Small intestine (tissue), 7 donors: ENCODE data around the gene SSBP1. TPM values are rescaled to one million over a fixed set of nuclear protein-coding genes. Genes with fewer than 3 reads are reported as not detected.

Experiments
- DNase-seq, 2 donors: peaks; one replicate each; pipeline versions ENCODE4 v3.0.0 to v3.0.0-alpha.2; 2013
- FAIRE-seq: peaks from 2 replicates; lab custom pipeline; 2012; peaks lifted over from hg19 to GRCh38; lab: Jason Lieb, UNC
- H3K27ac ChIP-seq, 3 donors: one replicate each; pipeline ENCODE4 v1.5.1; 2013; ENCODE audit warnings: low read length in 2 of 3, mild to moderate bottlenecking in 2 of 3, control low read depth in 1 of 3, inconsistent platforms in 1 of 3, low read depth in 1 of 3, moderate library complexity in 1 of 3
- H3K27me3 ChIP-seq, 3 donors: one replicate each; pipeline ENCODE4 v1.6.1; 2013; ENCODE audit warnings: low read length in 3 of 3, inconsistent platforms in 1 of 3; ENCODE audit not compliant: control insufficient read depth in 3 of 3, insufficient read depth in 3 of 3
- H3K36me3 ChIP-seq, 3 donors: one replicate each; pipeline ENCODE4 v1.6.1; 2013; ENCODE audit warnings: low read length in 3 of 3, inconsistent platforms in 1 of 3, low read depth in 1 of 3, mild to moderate bottlenecking in 1 of 3, moderate library complexity in 1 of 3; ENCODE audit not compliant: control insufficient read depth in 3 of 3, insufficient read depth in 2 of 3
- H3K4me1 ChIP-seq, 3 donors: one replicate each; pipeline ENCODE4 v1.6.1; 2013; ENCODE audit warnings: low read length in 2 of 3, inconsistent platforms in 1 of 3, low read depth in 1 of 3, mild to moderate bottlenecking in 1 of 3, moderate library complexity in 1 of 3; ENCODE audit not compliant: control insufficient read depth in 3 of 3, insufficient read depth in 2 of 3
- H3K4me3 ChIP-seq, 3 donors: one replicate each; pipeline ENCODE4 v1.5.1; 2013; ENCODE audit warnings: low read length in 3 of 3, control low read depth in 1 of 3, inconsistent platforms in 1 of 3, low read depth in 1 of 3, mild to moderate bottlenecking in 1 of 3, moderate library complexity in 1 of 3
- H3K9me3 ChIP-seq, 2 donors: one replicate each; pipeline ENCODE4 v1.6.1; 2013; ENCODE audit warnings: low read depth in 1 of 2, low read length in 1 of 2; ENCODE audit not compliant: control insufficient read depth in 2 of 2, insufficient read depth in 1 of 2
- WGBS, 3 donors: extraction: QIAGEN DNeasy Blood & Tissue Kit; methylation state at CpG; one replicate each; pipeline ENCODE4 v1.1.7; 2013; 5-methylcytosine and 5-hydroxymethylcytosine counted together
- polyA plus RNA-seq, 4 donors: library from polyadenylated mRNA; stranded (reverse) in 3 of 4; unstranded in 1 of 4; fragments of 200-250 nt in 3 of 4; fragments of 120-200 nt in 1 of 4; gene quantifications; one replicate each; pipeline versions ENCODE4 v1.2.1 to v1.2.3, GENCODE V29; 2013
- donor health status: healthy with polysubstance abuse.
- donor health status: control.
- donor health status: control.
- donor health status: Bipolar disorder and iron deficiency.
- donor health status: healthy.

Gene SSBP1
- polyA plus RNA-seq, 4 donors = 131 to 221 (median 151) TPM

DNA sequence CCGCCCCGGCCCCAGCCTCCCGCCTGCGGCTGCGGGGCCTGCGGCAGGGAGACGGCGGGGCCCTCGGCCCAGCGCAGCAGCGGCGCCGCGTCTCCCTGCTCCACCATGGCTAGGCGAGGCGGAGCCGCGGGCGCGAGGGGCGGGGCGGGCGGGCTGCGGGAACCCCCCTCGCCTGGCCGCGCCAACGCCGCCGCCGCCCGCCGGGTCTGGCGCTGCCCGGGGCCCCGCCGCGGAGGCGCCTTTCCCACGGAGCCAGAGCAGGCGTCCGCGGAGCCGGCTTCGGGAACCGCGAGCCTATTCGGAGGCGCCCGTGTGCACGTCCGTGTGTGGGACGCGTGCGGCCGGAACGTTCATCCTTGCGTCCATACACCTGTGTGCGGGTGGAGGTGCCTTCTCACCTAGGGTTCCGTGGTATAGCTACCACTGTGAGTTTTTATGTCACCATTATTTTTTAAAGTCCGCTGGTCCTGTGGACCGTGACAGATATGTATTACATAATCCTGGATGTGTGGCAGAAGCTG is 36.1 kb upstream of the SSBP1 start, which contains the start of gene DENND11:
TSS of gene DENND11 (minus strand) at position 120 of the 521 bp plus-strand sequence. CDS start at position 107, 13 bp downstream.
- Histone ChIP-seq H3K4me1 (peaks cover 0 to 50% (median 3%) of the 10 kb centered on the region in 3 donors), H3K27me3 (no peaks in the 10 kb centered on the region), H3K9me3 (no peaks in the 10 kb centered on the region), H3K27ac (peak within 1 kb of the TSS; percentile 50 to 81 (median 79)), H3K4me3 (peak within 1 kb of the TSS; percentile 64 to 96 (median 89)), H3K36me3 (peaks cover 0 to 8% (median 0%) of the 10 kb centered on the region in 3 donors)
- FAIRE-seq (no peak), DNase-seq (peak; percentile 48 to 85)
- WGBS, 3 donors = 0 to 1% (median 1%) methylated on average over 43 to 62 of the region's 62 CpGs

DNA sequence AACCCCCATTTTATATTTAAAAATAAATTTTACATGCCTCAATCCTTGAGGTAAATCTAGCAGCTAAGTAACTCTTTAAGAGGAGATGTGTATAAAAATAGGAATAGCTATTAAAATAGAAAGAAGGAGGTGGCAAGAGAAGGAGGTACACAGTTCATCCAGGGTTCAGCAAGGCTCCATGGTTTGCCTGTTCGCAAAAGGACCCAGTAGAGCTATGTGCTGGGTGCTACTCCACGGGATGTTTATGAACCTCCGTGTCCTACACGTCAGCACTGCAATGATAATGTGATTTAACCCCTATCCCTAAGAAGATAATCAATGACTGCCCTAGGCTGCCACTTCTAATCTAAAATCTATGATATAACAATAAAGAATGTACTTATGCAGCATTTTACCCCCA is 35.3 kb upstream of the SSBP1 start:
- DNase-seq (no peak), FAIRE-seq (no peak)
- Histone ChIP-seq H3K36me3 (peaks cover 0 to 7% (median 0%) of the 10 kb centered on the region in 3 donors), H3K4me1 (peaks cover 0 to 50% (median 3%) of the 10 kb centered on the region in 3 donors), H3K4me3 (peak overlapping the region in 1 of 3 donors; percentile 64), H3K9me3 (no peaks in the 10 kb centered on the region), H3K27ac (peak overlapping the region in 1 of 3 donors; percentile 79), H3K27me3 (no peaks in the 10 kb centered on the region)
- 26 to 51% (median 46%) methylated on average over 4 of the region's 4 CpGs for WGBS, 3 donors

DNA sequence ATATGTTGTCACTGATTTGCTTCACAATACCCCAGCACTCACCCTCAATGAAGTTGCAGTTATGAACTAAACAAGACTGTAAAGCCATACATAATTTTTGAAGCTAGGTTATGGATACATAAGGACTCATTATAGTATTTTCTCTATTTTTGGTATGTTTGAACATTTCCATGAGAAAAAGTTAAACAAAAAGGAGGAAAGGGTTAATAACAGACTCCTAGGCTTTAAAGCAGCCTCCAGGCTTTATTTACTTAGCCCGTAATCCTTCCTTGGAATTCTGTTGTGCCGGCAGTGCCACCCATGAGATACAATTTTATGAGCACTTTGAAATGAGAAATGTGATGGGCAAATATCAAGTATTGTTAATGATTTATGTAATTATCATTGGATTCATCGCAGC is 34.0 kb upstream of the SSBP1 start:
- peaks cover 0 to under 1% (median 0%) of the 10 kb centered on the region in 3 donors for H3K36me3 ChIP-seq
- no peak for DNase-seq
- WGBS, 3 donors = 18 to 56% (median 38%) methylated on average over 3 of the region's 3 CpGs
- no peaks in the 10 kb centered on the region for H3K27me3 ChIP-seq
- no peaks in the 10 kb centered on the region for H3K9me3 ChIP-seq
- H3K4me3 ChIP-seq = no peak overlapping the region
- FAIRE-seq = no peak
- peaks cover 0 to 47% (median 3%) of the 10 kb centered on the region in 3 donors for H3K4me1 ChIP-seq
- no peak overlapping the region for H3K27ac ChIP-seq

DNA sequence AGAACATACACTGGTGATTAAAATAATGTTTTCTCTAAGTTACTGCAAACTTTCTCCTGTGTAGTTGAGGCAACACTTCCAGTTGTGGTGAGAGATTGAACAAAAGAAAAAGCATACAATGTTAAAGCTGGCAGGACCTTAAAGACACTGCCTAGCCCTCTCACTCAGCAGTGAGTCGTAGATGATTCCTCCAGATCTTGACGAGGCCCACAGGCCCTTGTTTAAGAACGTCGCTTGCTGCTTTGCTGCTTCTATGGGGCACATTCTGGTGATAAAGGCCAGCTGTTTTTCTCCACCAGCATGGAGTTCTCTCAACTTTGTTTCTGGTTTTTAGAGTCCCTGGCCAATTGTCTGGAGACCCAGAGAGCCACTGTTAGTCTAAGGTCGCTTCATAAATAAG is 33.4 kb upstream of the SSBP1 start:
- peak overlapping the region in 1 of 3 donors; percentile 17 for H3K27ac ChIP-seq
- H3K4me3 ChIP-seq = no peak overlapping the region
- peaks cover 0 to 47% (median 3%) of the 10 kb centered on the region in 3 donors for H3K4me1 ChIP-seq
- no peaks in the 10 kb centered on the region for H3K36me3 ChIP-seq
- H3K9me3 ChIP-seq = no peaks in the 10 kb centered on the region
- FAIRE-seq (no peak), DNase-seq (no peak)
- 64 to 75% (median 66%) methylated on average over 5 of the region's 5 CpGs for WGBS, 3 donors
- H3K27me3 ChIP-seq = no peaks in the 10 kb centered on the region

DNA sequence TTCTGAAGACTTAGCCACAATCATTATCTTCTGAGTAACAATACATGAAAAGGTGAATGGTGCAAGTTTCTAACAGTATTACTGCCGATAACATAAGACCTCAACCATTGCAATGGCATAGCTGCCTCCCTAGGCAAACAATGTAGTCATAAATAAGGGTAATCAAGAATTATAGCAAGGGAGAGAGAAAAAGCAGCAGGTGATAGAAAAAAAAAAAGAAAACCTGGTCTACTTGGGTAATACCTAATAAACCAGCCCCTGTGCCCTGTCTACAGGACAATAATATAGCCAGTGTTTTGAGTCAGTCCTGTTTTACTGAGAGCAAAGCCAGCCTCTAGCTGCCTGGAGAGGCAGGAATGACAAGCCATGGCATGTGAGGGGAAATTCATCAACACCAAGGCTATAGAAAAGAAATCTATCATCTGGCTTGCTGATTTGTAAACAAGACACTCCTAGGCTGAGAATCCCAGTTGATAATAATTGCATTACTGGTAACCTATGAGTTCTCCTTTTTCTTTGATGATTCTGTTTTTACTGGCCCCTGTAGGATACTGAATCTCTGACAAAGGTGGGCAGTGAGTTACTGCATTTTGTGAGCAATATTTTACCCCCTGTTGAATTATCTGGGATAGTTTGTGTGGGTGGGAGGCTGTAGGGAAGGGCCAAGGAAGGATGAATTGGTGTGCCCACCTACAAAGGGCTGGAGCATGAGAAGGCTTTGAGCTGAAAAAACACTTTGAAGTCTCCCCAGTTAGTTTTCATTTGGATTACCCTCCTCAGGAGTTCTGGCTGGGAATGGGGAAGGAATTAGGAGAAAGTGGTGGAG is 31.7 kb upstream of the SSBP1 start:
- FAIRE-seq (no peak), DNase-seq (peak; percentile 29 to 73)
- no peaks in the 10 kb centered on the region for H3K27me3 ChIP-seq
- H3K4me1 ChIP-seq = peaks cover 0 to 44% (median 3%) of the 10 kb centered on the region in 3 donors
- WGBS, 3 donors = 12 to 71% (median 32%) methylated on average over 1 of the region's 1 CpG
- no peaks in the 10 kb centered on the region for H3K9me3 ChIP-seq
- H3K36me3 ChIP-seq = no peaks in the 10 kb centered on the region
- peak overlapping the region in 1 of 3 donors; percentile 49 for H3K27ac ChIP-seq
- H3K4me3 ChIP-seq = no peak overlapping the region

DNA sequence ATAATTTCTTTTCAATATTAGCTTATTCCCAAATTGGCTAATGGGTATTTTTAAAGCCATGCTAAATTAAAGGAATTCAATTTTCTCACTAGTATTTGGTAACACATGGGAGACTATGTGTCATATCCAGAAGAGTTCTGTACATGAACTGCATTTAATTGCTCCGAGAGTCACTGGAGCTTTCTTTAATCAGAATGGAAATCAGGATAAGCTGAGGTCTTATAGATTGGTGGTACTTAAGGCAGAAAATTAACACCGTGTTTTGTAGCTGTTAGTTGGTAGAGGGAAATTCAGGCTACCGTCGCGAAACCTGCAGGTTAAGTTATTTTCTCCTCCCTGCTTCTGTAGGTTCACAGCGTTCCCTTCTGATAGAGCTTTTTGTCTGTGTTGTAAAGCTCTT is 29.8 kb upstream of the SSBP1 start, which contains the start of gene WEE2:
TSS of gene WEE2 (plus strand) at position 3 of the 400 bp plus-strand sequence. CDS start 406 bp downstream, outside the sequence.
- H3K36me3 ChIP-seq = no peaks in the 10 kb centered on the region
- DNase-seq (no peak), FAIRE-seq (no peak)
- no peak within 1 kb of the TSS for H3K27ac ChIP-seq
- peaks cover 0 to 48% (median 1%) of the 10 kb centered on the region in 3 donors for H3K4me1 ChIP-seq
- 70 to 84% (median 82%) methylated on average over 6 of the region's 6 CpGs for WGBS, 3 donors
- no peaks in the 10 kb centered on the region for H3K27me3 ChIP-seq
- no peaks in the 10 kb centered on the region for H3K9me3 ChIP-seq
- H3K4me3 ChIP-seq = no peak within 1 kb of the TSS

DNA sequence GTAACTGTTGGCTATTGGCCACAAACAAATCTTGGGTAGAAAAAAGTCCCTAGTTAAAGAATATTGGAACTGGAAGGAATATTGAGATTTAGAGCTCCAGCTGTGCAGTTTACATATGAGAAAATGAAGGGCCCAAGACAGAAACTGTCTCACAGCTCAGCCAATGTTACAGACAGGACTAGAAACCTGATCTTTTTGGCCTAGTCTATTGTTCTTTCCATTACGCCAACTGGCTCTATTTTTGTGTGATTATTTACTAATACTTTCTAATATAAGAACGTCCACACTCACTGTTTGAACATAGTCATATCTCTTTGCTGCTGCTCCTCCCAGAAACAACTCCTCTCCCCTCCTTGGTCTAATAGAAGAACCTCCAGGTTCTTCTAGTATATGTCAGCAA is 28.8 kb upstream of the SSBP1 start:
- Histone ChIP-seq H3K4me1 (peaks cover 0 to 45% (median 0%) of the 10 kb centered on the region in 3 donors), H3K9me3 (no peaks in the 10 kb centered on the region), H3K4me3 (no peak overlapping the region), H3K36me3 (no peaks in the 10 kb centered on the region), H3K27me3 (no peaks in the 10 kb centered on the region), H3K27ac (no peak overlapping the region)
- FAIRE-seq (no peak), DNase-seq (no peak)
- WGBS, 3 donors = 81 to 96% (median 83%) methylated on average over 2 of the region's 2 CpGs

DNA sequence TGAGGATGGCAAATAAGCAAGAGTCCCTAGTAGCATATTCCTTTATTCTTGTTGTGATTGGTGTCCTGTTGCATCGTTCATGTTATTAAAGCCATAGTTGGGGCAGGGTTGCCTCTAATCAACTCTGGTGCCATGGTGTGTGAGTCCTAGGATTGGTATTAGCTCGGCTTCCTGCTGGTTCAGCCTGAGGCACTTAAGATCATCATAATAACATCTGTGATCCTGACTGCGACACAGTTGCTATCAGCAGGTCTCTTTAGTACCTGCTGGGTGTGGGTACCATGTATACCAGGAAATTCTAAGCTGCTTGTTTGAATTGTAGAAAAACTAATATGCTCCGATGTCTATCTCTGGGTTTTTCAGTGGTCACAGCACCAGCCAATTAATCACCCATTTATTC is 28.4 kb upstream of the SSBP1 start:
- no peaks in the 10 kb centered on the region for H3K27me3 ChIP-seq
- H3K36me3 ChIP-seq = no peaks in the 10 kb centered on the region
- DNase-seq (peak in 1 of 2 donors; percentile 22), FAIRE-seq (no peak)
- 83 to 92% (median 85%) methylated on average over 4 of the region's 4 CpGs for WGBS, 3 donors
- H3K4me1 ChIP-seq = peaks cover 0 to 44% (median 0%) of the 10 kb centered on the region in 3 donors
- H3K27ac ChIP-seq = no peak overlapping the region
- H3K9me3 ChIP-seq = no peaks in the 10 kb centered on the region
- H3K4me3 ChIP-seq = no peak overlapping the region
